ENCODE measurements around the gene TNIP1.

DNA sequence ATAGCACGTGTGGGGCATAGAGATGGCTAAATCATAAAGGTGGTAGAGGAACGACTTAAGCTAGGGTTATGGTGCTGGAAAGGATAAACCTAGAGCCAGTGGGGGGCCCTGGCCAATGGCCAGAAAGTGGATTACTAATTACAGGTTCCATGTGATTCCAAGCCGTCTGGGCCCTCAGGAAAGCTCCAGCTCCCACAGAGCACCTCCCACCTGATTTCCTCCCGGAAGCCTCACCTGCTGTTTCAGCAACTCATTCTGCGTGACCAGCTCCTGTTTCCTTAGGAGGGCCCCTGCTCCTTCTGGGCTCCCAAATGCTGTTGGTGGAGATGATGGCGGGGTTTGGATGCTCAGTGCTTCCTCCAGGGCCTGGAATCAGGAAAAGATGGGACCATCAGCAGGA is 44.3 kb downstream of the TNIP1 start:
- TF ChIP-seq CTCF (IDR thresholded peaks at IDR 0.05) (no peak), POLR2A (IDR thresholded peaks at IDR 0.05) (no peak)

Measured in adrenal gland (tissue), 5 donors.